ENCODE measurements around the gene MTHFSD.

DNA sequence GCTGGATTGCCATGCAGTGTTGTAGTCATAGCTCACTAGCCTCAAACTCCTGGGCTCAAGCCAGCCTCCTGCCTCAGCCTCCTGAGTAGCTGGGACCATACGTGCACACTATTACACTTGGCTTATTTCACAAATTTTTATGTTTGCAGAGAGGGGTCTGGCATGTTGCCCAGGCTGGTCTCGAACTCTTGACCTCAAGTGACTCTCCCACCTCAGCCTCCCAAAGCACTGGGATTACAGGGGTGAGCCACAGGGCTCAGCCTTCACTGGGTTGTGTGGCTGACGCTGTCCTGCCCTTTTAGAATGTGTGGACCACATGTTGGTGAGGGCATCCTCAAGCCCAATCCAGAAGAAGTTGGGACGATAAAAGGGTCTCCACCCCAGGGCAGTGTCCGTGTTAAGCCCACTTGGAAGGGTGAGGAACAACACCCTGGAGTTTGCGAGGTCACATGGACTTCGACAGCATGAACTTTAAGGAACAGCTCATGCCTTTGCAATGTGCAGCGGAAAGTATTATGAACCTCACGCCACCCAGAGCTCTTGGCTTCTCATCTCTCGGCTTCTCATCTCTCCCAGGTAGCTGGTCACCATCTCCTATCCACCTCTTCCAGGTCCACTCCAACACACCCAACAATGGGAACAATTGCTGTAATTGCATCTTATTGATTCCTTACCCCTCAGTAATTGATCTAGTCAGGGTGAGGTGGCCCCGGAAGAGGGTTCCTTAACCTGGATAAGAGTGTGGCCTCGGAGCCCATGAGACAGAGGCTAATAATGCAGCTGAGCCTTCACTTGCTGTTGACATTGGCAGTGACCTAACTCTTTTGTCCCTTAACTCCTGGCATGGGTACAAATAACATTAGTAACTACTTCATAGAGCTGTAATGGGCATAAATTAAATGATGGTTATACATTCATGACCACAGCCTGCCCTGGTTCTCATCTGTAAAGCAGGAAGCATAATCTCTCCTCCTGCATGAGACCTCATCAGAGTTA is 30.0 kb upstream of the MTHFSD start:
- TF ChIP-seq POLR2A (IDR thresholded peaks at IDR 0.05), result no peak
- TF ChIP-seq, protein P1, sequence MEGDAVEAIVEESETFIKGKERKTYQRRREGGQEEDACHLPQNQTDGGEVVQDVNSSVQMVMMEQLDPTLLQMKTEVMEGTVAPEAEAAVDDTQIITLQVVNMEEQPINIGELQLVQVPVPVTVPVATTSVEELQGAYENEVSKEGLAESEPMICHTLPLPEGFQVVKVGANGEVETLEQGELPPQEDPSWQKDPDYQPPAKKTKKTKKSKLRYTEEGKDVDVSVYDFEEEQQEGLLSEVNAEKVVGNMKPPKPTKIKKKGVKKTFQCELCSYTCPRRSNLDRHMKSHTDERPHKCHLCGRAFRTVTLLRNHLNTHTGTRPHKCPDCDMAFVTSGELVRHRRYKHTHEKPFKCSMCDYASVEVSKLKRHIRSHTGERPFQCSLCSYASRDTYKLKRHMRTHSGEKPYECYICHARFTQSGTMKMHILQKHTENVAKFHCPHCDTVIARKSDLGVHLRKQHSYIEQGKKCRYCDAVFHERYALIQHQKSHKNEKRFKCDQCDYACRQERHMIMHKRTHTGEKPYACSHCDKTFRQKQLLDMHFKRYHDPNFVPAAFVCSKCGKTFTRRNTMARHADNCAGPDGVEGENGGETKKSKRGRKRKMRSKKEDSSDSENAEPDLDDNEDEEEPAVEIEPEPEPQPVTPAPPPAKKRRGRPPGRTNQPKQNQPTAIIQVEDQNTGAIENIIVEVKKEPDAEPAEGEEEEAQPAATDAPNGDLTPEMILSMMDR (IDR thresholded peaks at IDR 0.05), result no peak
